IMR-90 (cell line): ENCODE results near the gene STAT3.

Experiments
- CHD1 ChIP-seq: IDR thresholded peaks from 2 replicates; pipeline ENCODE4 v1.6.1; 2012; ENCODE audit warnings: low read depth, low read length, improper control_type of control experiment
- FOS ChIP-seq: fragments of 150-350 bp; IDR thresholded peaks from 2 replicates; pipeline ENCODE4 v1.6.1; 2016; ENCODE audit warnings: low read depth, low read length
- MAFK ChIP-seq: IDR thresholded peaks from 2 replicates; pipeline ENCODE4 v1.6.1; 2012; ENCODE audit warnings: low read depth, low read length, improper control_type of control experiment
- MAZ ChIP-seq: IDR thresholded peaks from 2 replicates; pipeline ENCODE4 v1.6.1; 2012; ENCODE audit warnings: low read depth, mild to moderate bottlenecking, low read length, improper control_type of control experiment, moderate library complexity, borderline replicate concordance
- POLR2A ChIP-seq: IDR thresholded peaks from 2 replicates; pipeline ENCODE4 v1.6.1; 2012; ENCODE audit warnings: mild to moderate bottlenecking, low read depth, low read length
- RAD21 ChIP-seq: IDR thresholded peaks from 2 replicates; pipeline ENCODE4 v1.6.1; 2012; ENCODE audit warnings: low read length, improper control_type of control experiment
- SMC3 ChIP-seq: fragments of 150-350 bp; IDR thresholded peaks from 2 replicates; pipeline ENCODE4 v1.6.1; 2016; ENCODE audit warnings: low read depth, mild to moderate bottlenecking, antibody characterized with exemption, low read length, moderate library complexity
- TF ChIP-seq, protein P1 (sequence below): conservative IDR thresholded peaks from 2 replicates; pipeline ENCODE4 v1.5.1; 2012; ENCODE audit warnings: mild to moderate bottlenecking, low read depth, low read length, improper control_type of control experiment
- TF ChIP-seq, protein P2 (sequence below): fragments of 150-350 bp; IDR thresholded peaks from 2 replicates; pipeline ENCODE4 v1.6.1; 2016; ENCODE audit warnings: low read depth, mild to moderate bottlenecking, low read length, moderate library complexity, borderline replicate concordance

DNA sequence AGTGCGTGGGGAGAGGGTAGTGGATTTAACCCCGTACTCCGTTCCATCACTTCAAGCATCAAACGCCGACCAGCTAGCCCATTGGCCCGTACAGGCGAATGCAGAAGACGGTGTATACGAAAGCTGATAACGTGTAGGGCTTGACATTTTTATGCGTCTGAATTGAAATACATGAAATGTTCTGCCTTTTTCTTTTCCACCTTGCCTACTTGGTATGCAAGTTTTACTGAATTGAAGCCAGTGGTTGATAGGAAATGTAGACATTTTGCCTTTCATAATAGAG lies 834 bp upstream of the STAT3 start:
- TF ChIP-seq, protein P1, sequence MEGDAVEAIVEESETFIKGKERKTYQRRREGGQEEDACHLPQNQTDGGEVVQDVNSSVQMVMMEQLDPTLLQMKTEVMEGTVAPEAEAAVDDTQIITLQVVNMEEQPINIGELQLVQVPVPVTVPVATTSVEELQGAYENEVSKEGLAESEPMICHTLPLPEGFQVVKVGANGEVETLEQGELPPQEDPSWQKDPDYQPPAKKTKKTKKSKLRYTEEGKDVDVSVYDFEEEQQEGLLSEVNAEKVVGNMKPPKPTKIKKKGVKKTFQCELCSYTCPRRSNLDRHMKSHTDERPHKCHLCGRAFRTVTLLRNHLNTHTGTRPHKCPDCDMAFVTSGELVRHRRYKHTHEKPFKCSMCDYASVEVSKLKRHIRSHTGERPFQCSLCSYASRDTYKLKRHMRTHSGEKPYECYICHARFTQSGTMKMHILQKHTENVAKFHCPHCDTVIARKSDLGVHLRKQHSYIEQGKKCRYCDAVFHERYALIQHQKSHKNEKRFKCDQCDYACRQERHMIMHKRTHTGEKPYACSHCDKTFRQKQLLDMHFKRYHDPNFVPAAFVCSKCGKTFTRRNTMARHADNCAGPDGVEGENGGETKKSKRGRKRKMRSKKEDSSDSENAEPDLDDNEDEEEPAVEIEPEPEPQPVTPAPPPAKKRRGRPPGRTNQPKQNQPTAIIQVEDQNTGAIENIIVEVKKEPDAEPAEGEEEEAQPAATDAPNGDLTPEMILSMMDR = no peak
- TF ChIP-seq MAZ (no peak), MAFK (no peak), POLR2A (no peak), CHD1 (no peak), RAD21 (no peak), FOS (no peak), SMC3 (no peak)
- TF ChIP-seq, protein P2, sequence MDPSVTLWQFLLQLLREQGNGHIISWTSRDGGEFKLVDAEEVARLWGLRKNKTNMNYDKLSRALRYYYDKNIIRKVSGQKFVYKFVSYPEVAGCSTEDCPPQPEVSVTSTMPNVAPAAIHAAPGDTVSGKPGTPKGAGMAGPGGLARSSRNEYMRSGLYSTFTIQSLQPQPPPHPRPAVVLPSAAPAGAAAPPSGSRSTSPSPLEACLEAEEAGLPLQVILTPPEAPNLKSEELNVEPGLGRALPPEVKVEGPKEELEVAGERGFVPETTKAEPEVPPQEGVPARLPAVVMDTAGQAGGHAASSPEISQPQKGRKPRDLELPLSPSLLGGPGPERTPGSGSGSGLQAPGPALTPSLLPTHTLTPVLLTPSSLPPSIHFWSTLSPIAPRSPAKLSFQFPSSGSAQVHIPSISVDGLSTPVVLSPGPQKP = no peak
